OCI-LY3 (cell line): Measurements from ENCODE around the gene LGALS9C.
"Not testable (repeated sequence)": the region's sequence is repeated elsewhere in the genome, so short reads cannot be mapped to it uniquely, and the experiment has no call there.

Experiments
- H2AFZ ChIP-seq: fragments of 200-600, 300-600 bp; shearing (Covaris generic); 2 replicates; pipeline ENCODE4 v1.6.0; 2014; ENCODE audit warnings: antibody characterized with exemption, low read depth, low read length
- H3K27ac ChIP-seq: fragments of 200-600, 300-600 bp; sonication (generic); 2 replicates; pipeline ENCODE4 v1.5.1; 2014; ENCODE audit warnings: mild to moderate bottlenecking, low read length, moderate library complexity, mixed read lengths
- H3K27me3 ChIP-seq: fragments of 200-600, 300-600 bp; sonication (generic); 2 replicates; pipeline ENCODE4 v1.6.1; 2014; ENCODE audit warnings: low read depth, low read length, mixed read lengths
- H3K36me3 ChIP-seq: fragments of 200-600, 300-600 bp; sonication (generic); replicated peaks from 2 replicates; pipeline ENCODE3; 2014; ENCODE audit warnings: low read depth, low read length, mixed read lengths
- H3K4me1 ChIP-seq: fragments of 300-600, 200-600 bp; sonication (generic); 2 replicates; pipeline ENCODE4 v1.6.1; 2014; ENCODE audit warnings: low read length, mixed read lengths
- H3K4me2 ChIP-seq: fragments of 200-600, 300-600 bp; sonication (generic); 2 replicates; pipeline ENCODE4 v1.6.1; 2014; ENCODE audit warnings: low read length, mixed read lengths
- H3K4me3 ChIP-seq: fragments of 300-600, 200-600 bp; sonication (generic); 2 replicates; pipeline ENCODE4 v1.5.1; 2014; ENCODE audit warnings: antibody characterized with exemption, mild to moderate bottlenecking, low read length, moderate library complexity
- H3K79me2 ChIP-seq: fragments of 300-600, 200-600 bp; shearing (Covaris generic); 2 replicates; pipeline ENCODE4 v1.6.1; 2014; ENCODE audit warnings: mild to moderate bottlenecking, low read length, mixed read lengths
- H3K9ac ChIP-seq: fragments of 300-600, 200-600 bp; shearing (Covaris generic); 2 replicates; pipeline ENCODE4 v1.6.0; 2014; ENCODE audit warnings: mild to moderate bottlenecking, low read length, moderate library complexity
- H3K9me3 ChIP-seq: fragments of 200-600, 300-600 bp; shearing (Covaris generic); 2 replicates; pipeline ENCODE4 v1.6.1; 2014; ENCODE audit warnings: low read length, mixed read lengths; ENCODE audit not compliant: insufficient read depth
- H4K20me1 ChIP-seq: fragments of 200-600, 300-600 bp; sonication (generic); 2 replicates; pipeline ENCODE4 v1.6.1; 2016; ENCODE audit warnings: low read length, mixed read lengths; ENCODE audit not compliant: insufficient read depth

Gene LGALS9C

GRCh38 chr17:18521100-18521499, 44.5 kb downstream of the LGALS9C start:
- H3K27me3 ChIP-seq, H3K79me2 ChIP-seq, H2AFZ ChIP-seq, H3K9me3 ChIP-seq, H3K27ac ChIP-seq, H3K4me3 ChIP-seq, H4K20me1 ChIP-seq, H3K9ac ChIP-seq, H3K4me2 ChIP-seq, H3K4me1 ChIP-seq, H3K36me3 ChIP-seq: not testable (repeated sequence)

GRCh38 chr17:18525015-18525414, 48.4 kb downstream of the LGALS9C start:
- not testable (repeated sequence) for H3K27me3 ChIP-seq, H3K4me2 ChIP-seq, H3K79me2 ChIP-seq, H3K36me3 ChIP-seq, H4K20me1 ChIP-seq, H3K4me3 ChIP-seq, H3K27ac ChIP-seq, H3K9me3 ChIP-seq, H3K9ac ChIP-seq, H2AFZ ChIP-seq, H3K4me1 ChIP-seq

GRCh38 chr17:18526168-18526800, 49.7 kb downstream of the LGALS9C start:
- H4K20me1 ChIP-seq, H3K27me3 ChIP-seq, H3K9me3 ChIP-seq, H3K36me3 ChIP-seq, H3K27ac ChIP-seq, H2AFZ ChIP-seq, H3K4me1 ChIP-seq, H3K4me3 ChIP-seq, H3K79me2 ChIP-seq, H3K9ac ChIP-seq, H3K4me2 ChIP-seq: not testable (repeated sequence)

GRCh38 chr17:18527354-18527753, 50.8 kb downstream of the LGALS9C start:
- H3K4me1 ChIP-seq, H3K27me3 ChIP-seq, H3K4me2 ChIP-seq, H3K9ac ChIP-seq, H3K9me3 ChIP-seq, H2AFZ ChIP-seq, H3K4me3 ChIP-seq, H3K79me2 ChIP-seq, H3K27ac ChIP-seq, H4K20me1 ChIP-seq, H3K36me3 ChIP-seq: not testable (repeated sequence)

GRCh38 chr17:18528435-18528834, 51.8 kb downstream of the LGALS9C start:
- H3K27ac ChIP-seq, H3K79me2 ChIP-seq, H3K9me3 ChIP-seq, H4K20me1 ChIP-seq, H2AFZ ChIP-seq, H3K36me3 ChIP-seq, H3K4me2 ChIP-seq, H3K9ac ChIP-seq, H3K27me3 ChIP-seq, H3K4me3 ChIP-seq, H3K4me1 ChIP-seq: not testable (repeated sequence)

- H3K27me3 ChIP-seq, H3K27ac ChIP-seq, H3K4me1 ChIP-seq, H3K4me2 ChIP-seq, H4K20me1 ChIP-seq, H3K9ac ChIP-seq, H3K4me3 ChIP-seq, H3K9me3 ChIP-seq, H3K36me3 ChIP-seq, H2AFZ ChIP-seq, H3K79me2 ChIP-seq: not testable (repeated sequence)
Observed at GRCh38 chr17:18528899-18529500, 52.4 kb downstream of the LGALS9C start.

GRCh38 chr17:18530405-18530804, 53.8 kb downstream of the LGALS9C start:
- not testable (repeated sequence) for H3K27ac ChIP-seq, H3K9ac ChIP-seq, H4K20me1 ChIP-seq, H3K36me3 ChIP-seq, H3K4me1 ChIP-seq, H2AFZ ChIP-seq, H3K4me2 ChIP-seq, H3K9me3 ChIP-seq, H3K27me3 ChIP-seq, H3K79me2 ChIP-seq, H3K4me3 ChIP-seq

- not testable (repeated sequence) for H2AFZ ChIP-seq, H3K27me3 ChIP-seq, H3K27ac ChIP-seq, H3K36me3 ChIP-seq, H3K4me3 ChIP-seq, H3K9ac ChIP-seq, H3K4me2 ChIP-seq, H3K4me1 ChIP-seq, H4K20me1 ChIP-seq, H3K79me2 ChIP-seq, H3K9me3 ChIP-seq
Observed at GRCh38 chr17:18542234-18542633, 65.6 kb downstream of the LGALS9C start.

GRCh38 chr17:18542907-18543306, 66.3 kb downstream of the LGALS9C start:
- H3K79me2 ChIP-seq, H3K36me3 ChIP-seq, H3K4me2 ChIP-seq, H3K9me3 ChIP-seq, H2AFZ ChIP-seq, H3K27ac ChIP-seq, H3K9ac ChIP-seq, H3K27me3 ChIP-seq, H3K4me1 ChIP-seq, H4K20me1 ChIP-seq, H3K4me3 ChIP-seq: not testable (repeated sequence)
